Middle frontal gyrus (tissue), 1 donor: Measurements from ENCODE around the gene GLP1R.

ENCODE experiments used
- DNase-seq: peaks from one replicate; pipeline ENCODE4 v3.0.0-alpha.2; 2015; ENCODE audit warnings: low spot score; ENCODE audit errors: extremely low spot score

Gene GLP1R

GRCh38 chr6:39043776-39044175 is 4.8 kb upstream of the GLP1R start:
- DNase-seq: no peak

- DNase-seq: no peak
These were observed 4.4 kb upstream of the GLP1R start for GRCh38 chr6:39044181-39044580.

- no peak for DNase-seq
These were observed 900 bp upstream of the GLP1R start for GRCh38 chr6:39047434-39048327.

- DNase-seq: no peak
These were observed 1.1 kb downstream of the GLP1R start for GRCh38 chr6:39049575-39050283.

GRCh38 chr6:39050453-39051112 is 2.0 kb downstream of the GLP1R start:
- DNase-seq: no peak

- no peak for DNase-seq
These were observed 3.0 kb downstream of the GLP1R start for GRCh38 chr6:39051399-39052122.

GRCh38 chr6:39053016-39053624 is 4.5 kb downstream of the GLP1R start:
- no peak for DNase-seq

GRCh38 chr6:39053854-39054576 is 5.4 kb downstream of the GLP1R start:
- no peak for DNase-seq

GRCh38 chr6:39054577-39055142 is 6.1 kb downstream of the GLP1R start:
- DNase-seq: no peak

- DNase-seq: no peak
These were observed 7.1 kb downstream of the GLP1R start for GRCh38 chr6:39055661-39056060.

- DNase-seq: no peak
These were observed 7.6 kb downstream of the GLP1R start for GRCh38 chr6:39056191-39056590.

- no peak for DNase-seq
These were observed 8.1 kb downstream of the GLP1R start for GRCh38 chr6:39056681-39057080.

- DNase-seq: no peak
These were observed 8.9 kb downstream of the GLP1R start for GRCh38 chr6:39057251-39058155.

- DNase-seq: no peak
These were observed 10.0 kb downstream of the GLP1R start for GRCh38 chr6:39058471-39059147.

- no peak for DNase-seq
These were observed 11.1 kb downstream of the GLP1R start for GRCh38 chr6:39059496-39060310.

- no peak for DNase-seq
These were observed 12.0 kb downstream of the GLP1R start for GRCh38 chr6:39060467-39061160.

GRCh38 chr6:39061182-39061581 is 12.6 kb downstream of the GLP1R start:
- no peak for DNase-seq
